Activated CD4-positive, alpha-beta T cell treated with anti-CD3 and anti-CD28 coated beads for 4 hours (primary cell): ENCODE data around the gene CLCA1.

Source experiments
- DNase-seq, 2 donors: peaks; one replicate each; pipeline ENCODE4 v3.0.0-alpha.2; 2020

CLCA1 gene

GRCh38 chr1:86504895-86505563 lies 36.3 kb downstream of the CLCA1 start:
- DNase-seq = no peak

- no peak for DNase-seq
Observed at GRCh38 chr1:86505564-86505902, 36.8 kb downstream of the CLCA1 start.

- no peak for DNase-seq
Observed at GRCh38 chr1:86507935-86508582, 39.3 kb downstream of the CLCA1 start.

GRCh38 chr1:86508583-86508969 lies 39.8 kb downstream of the CLCA1 start:
- DNase-seq = no peak

GRCh38 chr1:86515597-86515996 lies 46.9 kb downstream of the CLCA1 start:
- no peak for DNase-seq

- DNase-seq = no peak
Observed at GRCh38 chr1:86516335-86516734, 47.6 kb downstream of the CLCA1 start.

- DNase-seq = no peak
Observed at GRCh38 chr1:86517336-86517735, 48.6 kb downstream of the CLCA1 start.

- DNase-seq = no peak
Observed at GRCh38 chr1:86520789-86521521, 52.2 kb downstream of the CLCA1 start.

GRCh38 chr1:86521522-86521891 lies 52.8 kb downstream of the CLCA1 start:
- no peak for DNase-seq

GRCh38 chr1:86522240-86522639 lies 53.5 kb downstream of the CLCA1 start:
- DNase-seq = no peak

GRCh38 chr1:86523670-86524354 lies 55.1 kb downstream of the CLCA1 start:
- DNase-seq = no peak

GRCh38 chr1:86527306-86527705 lies 58.6 kb downstream of the CLCA1 start:
- DNase-seq = no peak

- DNase-seq = no peak
Observed at GRCh38 chr1:86530211-86530845, 61.6 kb downstream of the CLCA1 start.

GRCh38 chr1:86537928-86538695 lies 69.4 kb downstream of the CLCA1 start:
- no peak for DNase-seq

GRCh38 chr1:86538775-86539174 lies 70.0 kb downstream of the CLCA1 start:
- no peak for DNase-seq

- no peak for DNase-seq
Observed at GRCh38 chr1:86541859-86542258, 73.1 kb downstream of the CLCA1 start.

- DNase-seq = no peak
Observed at GRCh38 chr1:86542631-86543030, 73.9 kb downstream of the CLCA1 start.

GRCh38 chr1:86546787-86547221 lies 78.1 kb downstream of the CLCA1 start, which contains the start of gene CLCA4:
CLCA4 (plus strand) TSS chr1:86547078; CDS start chr1:86547120, 42 bp downstream.
- DNase-seq = no peak

- DNase-seq = no peak
Observed at GRCh38 chr1:86548839-86549238, 80.1 kb downstream of the CLCA1 start.
